ENCODE measurements around the gene PFKP. TPM values are rescaled to one million over a fixed set of nuclear protein-coding genes. Genes with fewer than 3 reads are reported as not detected.

The PFKP gene
- total RNA-seq, 1 donor from 2014 or later = 42.8 TPM

DNA sequence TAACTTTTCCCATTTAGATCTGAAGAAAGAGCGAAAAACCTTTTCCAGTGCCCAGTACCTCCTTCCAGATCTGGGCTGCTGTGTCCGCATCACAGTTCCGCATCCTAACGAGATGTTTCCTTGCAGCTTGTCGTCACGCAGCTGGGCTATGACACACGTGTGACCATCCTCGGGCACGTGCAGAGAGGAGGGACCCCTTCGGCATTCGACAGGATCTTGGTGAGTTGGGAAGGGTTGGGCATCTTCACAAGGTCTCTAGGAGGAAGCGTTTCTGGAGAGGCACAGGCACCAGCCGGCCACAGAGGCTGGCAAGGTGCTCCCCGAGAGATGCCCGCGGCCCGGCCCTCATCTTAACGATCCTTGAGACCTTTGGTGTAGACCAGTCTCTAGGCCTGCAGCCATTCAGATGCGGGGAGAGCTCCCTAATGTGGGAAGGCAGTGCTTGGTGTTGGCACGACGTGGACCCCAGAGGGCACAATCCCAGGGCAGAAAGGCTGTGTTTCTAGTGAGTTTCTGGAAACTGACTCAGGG lies 41.3 kb downstream of the PFKP start:
- ChIA-PET POLR2A (no interaction called here), CTCF (no interaction called here)
- intact Hi-C loops (cut with micrococcal nuclease) = no loop called here
- no peaks in the 10 kb centered on the region for H3K27me3 Mint-ChIP-seq
- H3K27ac Mint-ChIP-seq = no peak overlapping the region
- peaks cover 12% of the 10 kb centered on the region for H3K4me1 Mint-ChIP-seq
- no peak for ATAC-seq (ENCODE audit: low read depth)
- H3K36me3 Mint-ChIP-seq (ENCODE audit: low read depth) = peaks cover 84% of the 10 kb centered on the region
- TF ChIP-seq, protein P1, sequence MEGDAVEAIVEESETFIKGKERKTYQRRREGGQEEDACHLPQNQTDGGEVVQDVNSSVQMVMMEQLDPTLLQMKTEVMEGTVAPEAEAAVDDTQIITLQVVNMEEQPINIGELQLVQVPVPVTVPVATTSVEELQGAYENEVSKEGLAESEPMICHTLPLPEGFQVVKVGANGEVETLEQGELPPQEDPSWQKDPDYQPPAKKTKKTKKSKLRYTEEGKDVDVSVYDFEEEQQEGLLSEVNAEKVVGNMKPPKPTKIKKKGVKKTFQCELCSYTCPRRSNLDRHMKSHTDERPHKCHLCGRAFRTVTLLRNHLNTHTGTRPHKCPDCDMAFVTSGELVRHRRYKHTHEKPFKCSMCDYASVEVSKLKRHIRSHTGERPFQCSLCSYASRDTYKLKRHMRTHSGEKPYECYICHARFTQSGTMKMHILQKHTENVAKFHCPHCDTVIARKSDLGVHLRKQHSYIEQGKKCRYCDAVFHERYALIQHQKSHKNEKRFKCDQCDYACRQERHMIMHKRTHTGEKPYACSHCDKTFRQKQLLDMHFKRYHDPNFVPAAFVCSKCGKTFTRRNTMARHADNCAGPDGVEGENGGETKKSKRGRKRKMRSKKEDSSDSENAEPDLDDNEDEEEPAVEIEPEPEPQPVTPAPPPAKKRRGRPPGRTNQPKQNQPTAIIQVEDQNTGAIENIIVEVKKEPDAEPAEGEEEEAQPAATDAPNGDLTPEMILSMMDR (IDR thresholded peaks at IDR 0.05) = no peak
- H3K9me3 Mint-ChIP-seq = no peaks in the 10 kb centered on the region
- H3K4me3 Mint-ChIP-seq = no peak overlapping the region
- DNase-seq = no peak

DNA sequence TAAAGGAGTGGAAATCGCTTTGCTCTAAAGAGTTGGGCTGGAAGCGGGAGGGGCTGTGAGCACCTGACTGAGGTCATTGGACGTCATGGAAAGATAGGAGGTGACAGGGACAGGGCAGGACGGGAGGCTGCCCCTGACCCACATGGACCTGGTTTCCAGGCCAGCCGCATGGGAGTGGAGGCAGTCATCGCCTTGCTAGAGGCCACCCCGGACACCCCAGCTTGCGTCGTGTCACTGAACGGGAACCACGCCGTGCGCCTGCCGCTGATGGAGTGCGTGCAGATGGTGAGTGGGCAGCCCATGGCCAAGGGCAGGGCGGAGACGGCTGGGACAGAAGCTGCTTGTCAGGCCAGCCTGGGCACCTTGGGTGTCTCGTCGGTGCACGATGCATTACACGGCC lies 41.8 kb downstream of the PFKP start:
- CTCF ChIA-PET = no interaction called here
- POLR2A ChIA-PET = no interaction called here
- Mint-ChIP-seq H3K27me3 (no peaks in the 10 kb centered on the region), H3K9me3 (no peaks in the 10 kb centered on the region), H3K4me1 (peaks cover 12% of the 10 kb centered on the region), H3K36me3 (ENCODE audit: low read depth) (peaks cover 84% of the 10 kb centered on the region), H3K27ac (no peak overlapping the region), H3K4me3 (no peak overlapping the region)
- intact Hi-C loops (cut with micrococcal nuclease) = no loop called here
- ATAC-seq (ENCODE audit: low read depth) = no peak
- TF ChIP-seq, protein P1 (IDR thresholded peaks at IDR 0.05) = no peak
- no peak for DNase-seq

DNA sequence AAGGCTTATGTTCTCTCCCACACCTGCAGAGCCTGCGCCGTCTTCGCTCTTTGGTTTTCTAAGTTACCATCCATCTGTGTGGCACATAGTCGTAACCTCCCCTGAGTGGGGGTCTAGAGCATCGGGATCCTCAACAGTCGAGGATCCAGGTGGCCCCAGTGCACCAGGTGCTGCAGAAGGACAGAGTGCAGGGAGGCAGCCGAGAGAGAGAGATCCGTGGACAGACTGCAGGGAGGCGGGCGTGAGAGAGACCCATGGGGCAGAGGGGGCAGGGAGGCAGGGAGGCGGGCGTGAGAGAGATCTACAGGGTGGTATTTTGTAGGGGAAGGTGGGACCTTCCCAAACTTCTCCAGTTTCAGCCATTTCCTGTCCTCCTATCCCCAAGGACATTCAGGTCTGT lies 42.3 kb downstream of the PFKP start:
- ChIA-PET POLR2A (no interaction called here), CTCF (no interaction called here)
- Mint-ChIP-seq H3K4me1 (peaks cover 12% of the 10 kb centered on the region), H3K27me3 (no peaks in the 10 kb centered on the region), H3K27ac (no peak overlapping the region), H3K9me3 (no peaks in the 10 kb centered on the region), H3K4me3 (no peak overlapping the region), H3K36me3 (ENCODE audit: low read depth) (peaks cover 84% of the 10 kb centered on the region)
- TF ChIP-seq, protein P1 (IDR thresholded peaks at IDR 0.05) = no peak
- intact Hi-C loops (cut with micrococcal nuclease) = no loop called here
- no peak for ATAC-seq (ENCODE audit: low read depth)
- no peak for DNase-seq

DNA sequence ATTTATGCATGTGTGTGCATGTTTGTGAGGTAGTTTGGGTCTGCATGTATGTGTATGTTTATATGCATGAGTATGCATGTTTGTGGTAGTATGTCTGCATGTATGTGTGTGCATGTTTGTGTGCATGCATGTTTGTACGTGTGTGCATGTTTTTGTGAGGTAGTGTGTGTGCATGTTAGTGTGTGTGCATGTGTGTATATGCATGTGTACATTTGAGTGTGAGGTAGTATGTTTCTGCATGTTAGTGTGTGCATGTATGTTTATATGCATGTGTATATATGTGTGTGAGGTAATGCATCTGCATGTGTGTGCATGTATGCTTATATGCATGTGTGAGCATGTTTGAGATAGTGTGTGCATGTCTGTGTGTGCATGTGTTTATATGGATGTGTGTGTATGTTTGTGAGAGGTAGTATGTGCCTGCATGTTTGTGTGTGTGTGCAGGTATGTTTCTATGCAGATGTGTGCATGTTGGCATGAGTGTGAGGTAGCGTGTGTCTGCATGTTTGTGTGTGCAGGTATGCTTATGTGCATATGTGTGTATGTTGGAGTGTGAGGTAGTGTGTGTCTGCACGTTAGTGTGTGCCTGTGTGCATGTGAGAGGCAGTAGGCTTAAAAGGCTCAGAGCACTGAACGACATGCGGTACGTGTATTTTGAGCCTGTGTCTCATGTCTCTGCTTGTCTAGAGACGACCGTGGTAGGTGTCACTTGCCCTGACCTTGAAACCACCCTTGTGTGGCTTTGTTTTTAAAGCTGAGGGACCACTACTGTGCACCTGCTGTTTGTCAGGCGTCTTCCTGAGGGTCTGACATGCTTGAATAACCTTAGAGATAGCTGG lies 43.7 kb downstream of the PFKP start:
- peaks cover 83% of the 10 kb centered on the region for H3K36me3 Mint-ChIP-seq (ENCODE audit: low read depth)
- CTCF ChIA-PET = no interaction called here
- no peak for ATAC-seq (ENCODE audit: low read depth)
- no peaks in the 10 kb centered on the region for H3K27me3 Mint-ChIP-seq
- H3K27ac Mint-ChIP-seq = no peak overlapping the region
- POLR2A ChIA-PET = no interaction called here
- no peaks in the 10 kb centered on the region for H3K9me3 Mint-ChIP-seq
- no peak for DNase-seq
- intact Hi-C loops (cut with micrococcal nuclease) = no loop called here
- no peak overlapping the region for H3K4me3 Mint-ChIP-seq
- H3K4me1 Mint-ChIP-seq = peaks cover 12% of the 10 kb centered on the region
- TF ChIP-seq, protein P1 (IDR thresholded peaks at IDR 0.05) = no peak

DNA sequence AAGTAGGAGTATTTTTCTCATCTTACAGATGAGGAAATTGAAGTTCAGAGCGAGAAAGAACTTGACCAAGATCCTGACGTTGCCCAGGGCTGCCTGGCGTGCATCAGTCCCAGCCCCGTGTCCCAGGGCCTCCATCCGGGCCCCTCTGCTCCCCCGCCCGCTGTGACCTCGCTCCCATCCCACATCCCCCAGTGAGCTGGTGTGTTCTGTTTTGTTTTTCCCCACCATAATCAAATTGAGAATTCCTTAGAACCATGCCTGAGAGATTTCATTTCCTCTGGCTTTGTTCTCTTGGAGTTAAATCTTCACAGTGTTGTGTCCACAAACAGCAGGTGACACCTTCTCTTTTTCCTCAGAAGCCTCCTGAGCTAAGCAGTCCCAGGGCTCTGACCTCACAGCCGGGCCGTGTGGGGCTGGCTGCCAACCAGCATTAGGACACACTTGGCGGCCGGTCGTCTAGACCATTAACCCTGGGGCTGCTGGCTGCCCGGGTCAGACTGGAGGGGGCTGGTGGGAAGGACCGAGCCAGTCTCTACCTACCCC lies 44.3 kb downstream of the PFKP start:
- H3K36me3 Mint-ChIP-seq (ENCODE audit: low read depth) = peaks cover 90% of the 10 kb centered on the region
- CTCF ChIA-PET = no interaction called here
- intact Hi-C loops (cut with micrococcal nuclease) = no loop called here

More for the DNA sequence above, 44.3 kb downstream of the PFKP start:
- H3K27ac Mint-ChIP-seq = no peak overlapping the region
- no peak for ATAC-seq (ENCODE audit: low read depth)
- TF ChIP-seq, protein P1 (IDR thresholded peaks at IDR 0.05) = no peak
- DNase-seq = no peak
- POLR2A ChIA-PET = no interaction called here
- no peaks in the 10 kb centered on the region for H3K27me3 Mint-ChIP-seq
- H3K4me1 Mint-ChIP-seq = peaks cover 12% of the 10 kb centered on the region
- H3K4me3 Mint-ChIP-seq = no peak overlapping the region
- no peaks in the 10 kb centered on the region for H3K9me3 Mint-ChIP-seq
